GM12878 (cell line): ENCODE data around the gene NFATC1.

ENCODE experiments used
- CHD2 ChIP-seq: IDR thresholded peaks from 2 replicates; pipeline ENCODE4 v1.6.1; 2011; ENCODE audit warnings: low read depth, low read length, improper control_type of control experiment, borderline replicate concordance
- FOS ChIP-seq: IDR thresholded peaks from 3 replicates; pipeline ENCODE4 v1.6.1; 2011; ENCODE audit warnings: borderline replicate concordance; ENCODE audit not compliant: insufficient read length; ENCODE audit errors: extremely low read depth
- RAD21 ChIP-seq: IDR thresholded peaks from 2 replicates; pipeline ENCODE4 v1.6.1; 2011; ENCODE audit warnings: mild to moderate bottlenecking, low read depth, low read length, moderate library complexity; ENCODE audit not compliant: insufficient read depth
- TF ChIP-seq, protein P1 (sequence below), 3 experiments: IDR thresholded peaks in 2 of 3; conservative IDR thresholded peaks in 1 of 3; 2 replicates each; pipeline ENCODE4 v1.5.1; 2011; ENCODE audit warnings: low read depth in 3 of 3, low read length in 3 of 3, mild to moderate bottlenecking in 3 of 3, control low read depth in 2 of 3, moderate library complexity in 2 of 3, inconsistent platforms in 1 of 3, mixed read lengths in 1 of 3; ENCODE audit not compliant: control insufficient read depth in 2 of 3, insufficient read depth in 1 of 3; ENCODE audit errors: extremely low read depth in 1 of 3

GRCh38 chr18:79552696-79553095 is 157.0 kb downstream of the NFATC1 start:
- TF ChIP-seq, protein P1, sequence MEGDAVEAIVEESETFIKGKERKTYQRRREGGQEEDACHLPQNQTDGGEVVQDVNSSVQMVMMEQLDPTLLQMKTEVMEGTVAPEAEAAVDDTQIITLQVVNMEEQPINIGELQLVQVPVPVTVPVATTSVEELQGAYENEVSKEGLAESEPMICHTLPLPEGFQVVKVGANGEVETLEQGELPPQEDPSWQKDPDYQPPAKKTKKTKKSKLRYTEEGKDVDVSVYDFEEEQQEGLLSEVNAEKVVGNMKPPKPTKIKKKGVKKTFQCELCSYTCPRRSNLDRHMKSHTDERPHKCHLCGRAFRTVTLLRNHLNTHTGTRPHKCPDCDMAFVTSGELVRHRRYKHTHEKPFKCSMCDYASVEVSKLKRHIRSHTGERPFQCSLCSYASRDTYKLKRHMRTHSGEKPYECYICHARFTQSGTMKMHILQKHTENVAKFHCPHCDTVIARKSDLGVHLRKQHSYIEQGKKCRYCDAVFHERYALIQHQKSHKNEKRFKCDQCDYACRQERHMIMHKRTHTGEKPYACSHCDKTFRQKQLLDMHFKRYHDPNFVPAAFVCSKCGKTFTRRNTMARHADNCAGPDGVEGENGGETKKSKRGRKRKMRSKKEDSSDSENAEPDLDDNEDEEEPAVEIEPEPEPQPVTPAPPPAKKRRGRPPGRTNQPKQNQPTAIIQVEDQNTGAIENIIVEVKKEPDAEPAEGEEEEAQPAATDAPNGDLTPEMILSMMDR (IDR thresholded peaks at IDR 0.05 in 2 of 3, conservative IDR thresholded peaks at IDR 0.05 in 1 of 3; ENCODE audit: control insufficient read depth in 2 of 3, extremely low read depth in 1 of 3, insufficient read depth in 1 of 3, low read depth in 3 of 3, low read length in 3 of 3) = no peak
- no peak for TF ChIP-seq RAD21
- TF ChIP-seq FOS = no peak
- TF ChIP-seq CHD2 = no peak
